GDM1 (cell line): ENCODE results near the gene CTU1.

ENCODE experiments used
- DNase-seq: peaks from one replicate; lab custom pipeline; 2025; lab: John Stamatoyannopoulos, UW

CTU1 gene

GRCh38 chr19:51131780-51132680 lies 23.8 kb upstream of the CTU1 start:
- peak; percentile 63 for DNase-seq

- DNase-seq = no peak
These were observed 21.5 kb upstream of the CTU1 start for GRCh38 chr19:51129716-51130115.

- DNase-seq = no peak
These were observed 20.0 kb upstream of the CTU1 start for GRCh38 chr19:51128227-51128626.

GRCh38 chr19:51127755-51128154 lies 19.5 kb upstream of the CTU1 start:
- DNase-seq = peak; percentile 84

- no peak for DNase-seq
These were observed 18.8 kb upstream of the CTU1 start for GRCh38 chr19:51127032-51127431.

GRCh38 chr19:51125421-51126075 lies 17.3 kb upstream of the CTU1 start:
- DNase-seq = no peak

- no peak for DNase-seq
These were observed 16.5 kb upstream of the CTU1 start, which contains the start of gene SIGLEC9 for GRCh38 chr19:51124729-51125128. SIGLEC9 (plus strand) TSS chr19:51124906; CDS start chr19:51124975, 69 bp downstream.

- no peak for DNase-seq
These were observed 16.0 kb upstream of the CTU1 start for GRCh38 chr19:51124216-51124615.

- DNase-seq = no peak
These were observed 15.6 kb upstream of the CTU1 start for GRCh38 chr19:51123802-51124201.

GRCh38 chr19:51123381-51123800 lies 15.2 kb upstream of the CTU1 start:
- DNase-seq = no peak

GRCh38 chr19:51122112-51122981 lies 14.1 kb upstream of the CTU1 start:
- no peak for DNase-seq

- DNase-seq = no peak
These were observed 13.0 kb upstream of the CTU1 start for GRCh38 chr19:51121257-51121656.

- DNase-seq = no peak
These were observed 12.0 kb upstream of the CTU1 start for GRCh38 chr19:51120160-51120559.

- DNase-seq = no peak
These were observed 11.4 kb upstream of the CTU1 start for GRCh38 chr19:51119611-51120010.

GRCh38 chr19:51119101-51119500 lies 10.9 kb upstream of the CTU1 start:
- DNase-seq = no peak

GRCh38 chr19:51116736-51117286 lies 8.6 kb upstream of the CTU1 start:
- DNase-seq = no peak

- DNase-seq = peak; percentile 35
These were observed 6.0 kb upstream of the CTU1 start for GRCh38 chr19:51114087-51114729.

GRCh38 chr19:51111606-51112005 lies 3.4 kb upstream of the CTU1 start:
- DNase-seq = no peak

GRCh38 chr19:51110666-51110971 lies 2.4 kb upstream of the CTU1 start:
- no peak for DNase-seq

- no peak for DNase-seq
These were observed 567 bp upstream of the CTU1 start for GRCh38 chr19:51108805-51109146.

GRCh38 chr19:51107406-51108065 lies 673 bp downstream of the CTU1 start:
- DNase-seq = no peak
